MCF 10A (cell line): ENCODE results near the gene NADSYN1. TPM values are rescaled to one million over a fixed set of nuclear protein-coding genes. Genes with fewer than 3 reads are reported as not detected.

ENCODE experiments used
- Bru-seq: library from RNA; stranded (reverse); fragments of 400-500 nt; gene quantifications from one replicate; lab custom pipeline; 2021; lab: Mats Ljungman, UMichigan
- BruChase-seq, 2 experiments: library from RNA; stranded (reverse); fragments of 400-500 nt; gene quantifications; one replicate each; lab custom pipeline; 2021; lab: Mats Ljungman, UMichigan
- BruUV-seq: library from RNA; stranded (reverse); fragments of 400-500 nt; replicated peaks from 2 replicates; lab custom pipeline; 2021; lab: Mats Ljungman, UMichigan
- CTCF ChIA-PET: fragments of 300-600 bp; sonication (Branson Sonifier 250); formaldehyde crosslinking; extraction: SDS; loops from one replicate; lab custom pipeline; 2021; ENCODE audit warnings: antibody characterized with exemption, inconsistent platforms; lab: Yijun Ruan, JAX
- POLR2A ChIA-PET: fragments of 300-600, 350-650 bp; sonication (Branson Sonifier 250); formaldehyde crosslinking; extraction: SDS; loops from one replicate; lab custom pipeline; 2020; ENCODE audit warnings: antibody characterized with exemption, inconsistent platforms; lab: Yijun Ruan, JAX
- DNase-seq: peaks from one replicate; pipeline ENCODE4 v3.0.0-alpha.2; 2018; ENCODE audit not compliant: unreplicated experiment
- H3K27ac Mint-ChIP-seq: one replicate; pipeline ENCODE4 v1.8.0; 2022; ENCODE audit warnings: mild to moderate bottlenecking, low read depth, mixed read lengths; ENCODE audit not compliant: unreplicated experiment
- H3K27me3 Mint-ChIP-seq: one replicate; pipeline ENCODE4 v1.8.0; 2022; ENCODE audit warnings: mixed read lengths; ENCODE audit not compliant: insufficient read depth, unreplicated experiment
- H3K36me3 Mint-ChIP-seq: one replicate; pipeline ENCODE4 v1.8.0; 2022; ENCODE audit warnings: mild to moderate bottlenecking, moderate library complexity, mixed read lengths; ENCODE audit not compliant: insufficient read depth, unreplicated experiment
- H3K4me1 Mint-ChIP-seq: one replicate; pipeline ENCODE4 v1.8.0; 2022; ENCODE audit warnings: mixed read lengths; ENCODE audit not compliant: insufficient read depth, unreplicated experiment
- H3K4me3 Mint-ChIP-seq: one replicate; pipeline ENCODE4 v1.8.0; 2022; ENCODE audit warnings: mild to moderate bottlenecking, moderate library complexity, mixed read lengths; ENCODE audit not compliant: unreplicated experiment
- H3K9me3 Mint-ChIP-seq: one replicate; pipeline ENCODE4 v1.8.0; 2022; ENCODE audit warnings: mixed read lengths; ENCODE audit not compliant: unreplicated experiment
- CTCF ChIP-seq: fragments of 200-600 bp; IDR thresholded peaks from one replicate; pipeline ENCODE4 v1.8.0; 2022; ENCODE audit warnings: antibody characterized with exemption, mild to moderate bottlenecking; ENCODE audit not compliant: unreplicated experiment
- intact Hi-C: fragments of 100-400 bp; cut with micrococcal nuclease; formaldehyde crosslinking; loops from 2 replicates; pipeline ENCODE4 v1.14.1; 2022
- long read RNA-seq: library from polyadenylated mRNA; stranded (forward); transcript quantifications from one replicate; pipeline ENCODE4 v2.0.0, GENCODE V29; 2022
- total RNA-seq: library from RNA; stranded (reverse); gene quantifications from 2 replicates; pipeline ENCODE4 v1.2.3, GENCODE V29; 2022

NADSYN1 gene
- total RNA-seq (73.6 and 76.2 TPM in 2 replicates), Bru-seq, nascent RNA (percentile 64 among the genes with signal in this experiment), BruChase-seq, experiment 1, labeled RNA remaining after a 6-hour chase (percentile 71 among the genes with signal in this experiment), BruChase-seq, experiment 2, labeled RNA remaining after a 2-hour chase (percentile 70 among the genes with signal in this experiment)
- long read RNA-seq, transcript NADSYN1-222 (3 exons, 963 nt): minor isoform, 5 of 101 reads
- long read RNA-seq, transcript NADSYN1-201 (21 exons, 2,773 nt): major isoform, 45 of 101 reads
- long read RNA-seq, partial matches to known transcripts: 14 of 101 reads
- long read RNA-seq, other reads (novel, unspliced or antisense): 30 of 101 reads

- no peak for TF ChIP-seq CTCF
- peaks cover 34% of the 10 kb centered on the region for H3K36me3 Mint-ChIP-seq
- H3K4me3 Mint-ChIP-seq: peak within 1 kb of the TSS; percentile 85
- peak; percentile 94 for DNase-seq
- ChIA-PET POLR2A (interaction anchor here (0.6 to 1.4 kb wide), 10 partner anchors 14 to 1054 kb away, joined by 3 to 5 read pairs (median 3); no protein-coding TSS in a partner anchor), CTCF (interaction anchor here (0.6 to 1.4 kb wide), 2 partner anchors 28 to 353 kb away, joined by 3 to 4 read pairs; no protein-coding TSS in a partner anchor)
- H3K27ac Mint-ChIP-seq: peak within 1 kb of the TSS; percentile 84
- H3K4me1 Mint-ChIP-seq: peaks cover 22% of the 10 kb centered on the region
- intact Hi-C loops: loop anchor here (2.0 to 10.0 kb wide), 2 partner anchors 154 to 988 kb away; no protein-coding TSS in a partner anchor
- TSS peak; percentile 18 for BruUV-seq
- H3K27me3 Mint-ChIP-seq: no peaks in the 10 kb centered on the region
- H3K9me3 Mint-ChIP-seq: no peaks in the 10 kb centered on the region
Measured at GRCh38 chr11:71453037-71453917, at the start of gene NADSYN1. TSS of gene NADSYN1 (plus strand) at chr11:71453203. CDS start at chr11:71453297, 94 bp downstream.

GRCh38 chr11:71404209-71404608 lies 48.8 kb upstream of the NADSYN1 start:
- no TSS peak for BruUV-seq
- CTCF ChIA-PET: no interaction called here
- H3K36me3 Mint-ChIP-seq: no peaks in the 10 kb centered on the region

GRCh38 chr11:71406681-71407080 lies 46.3 kb upstream of the NADSYN1 start:
- Mint-ChIP-seq H3K9me3 (peaks cover 34% of the 10 kb centered on the region), H3K4me3 (no peak overlapping the region), H3K4me1 (no peaks in the 10 kb centered on the region), H3K27me3 (no peaks in the 10 kb centered on the region), H3K36me3 (peaks cover 5% of the 10 kb centered on the region), H3K27ac (no peak overlapping the region)
- DNase-seq: no peak
- ChIA-PET CTCF (no interaction called here), POLR2A (no interaction called here)
- BruUV-seq: no TSS peak
- intact Hi-C loops: no loop called here
- TF ChIP-seq CTCF: no peak

More at GRCh38 chr11:71404209-71404608, 48.8 kb upstream of the NADSYN1 start:
- no peak for TF ChIP-seq CTCF
- POLR2A ChIA-PET: no interaction called here
- DNase-seq: no peak
- intact Hi-C loops: no loop called here
- no peak overlapping the region for H3K27ac Mint-ChIP-seq
- no peak overlapping the region for H3K4me3 Mint-ChIP-seq
- no peaks in the 10 kb centered on the region for H3K4me1 Mint-ChIP-seq
- H3K27me3 Mint-ChIP-seq: no peaks in the 10 kb centered on the region
- peaks cover 24% of the 10 kb centered on the region for H3K9me3 Mint-ChIP-seq
